A549 (cell line): ENCODE data around the gene LOXL1.

Source experiments
- CTCF ChIP-seq: fragments of >200 bp; sonication (Bioruptor Twin); formaldehyde crosslinking; IDR thresholded peaks from 3 replicates; pipeline ENCODE4 v1.5.1; 2016
- E2F6 ChIP-seq: IDR thresholded peaks from 2 replicates; pipeline ENCODE4 v1.6.1; 2012; ENCODE audit warnings: low read depth, borderline replicate concordance
- EP300 ChIP-seq, 2 experiments: fragments of >200 bp; sonication (Bioruptor Twin); formaldehyde crosslinking; IDR thresholded peaks; 2 replicates in 1 of 2; 3 replicates in 1 of 2; pipeline ENCODE4 v1.6.1; 2016 to 2017
- HMGXB4 ChIP-seq: fragments of 250-450 bp; sonication (Bioruptor Pico); IDR thresholded peaks from 2 replicates; pipeline ENCODE4 v1.5.0; 2021; ENCODE audit warnings: mild to moderate bottlenecking, moderate library complexity, borderline replicate concordance
- MYC ChIP-seq: IDR thresholded peaks from 2 replicates; pipeline ENCODE4 v1.6.1; 2012; ENCODE audit warnings: mild to moderate bottlenecking, inconsistent platforms, low read length, improper control_type of control experiment, borderline replicate concordance
- POLR2A ChIP-seq: IDR thresholded peaks from 2 replicates; pipeline ENCODE4 v1.6.1; 2012; ENCODE audit warnings: mild to moderate bottlenecking, low read length
- REST ChIP-seq: fragments of 200-600 bp; sonication (generic); IDR thresholded peaks from 2 replicates; pipeline ENCODE4 v1.6.1; 2016; ENCODE audit warnings: antibody characterized with exemption, mild to moderate bottlenecking, moderate library complexity
- SMC3 ChIP-seq: fragments of >200 bp; sonication (Bioruptor Twin); formaldehyde crosslinking; IDR thresholded peaks from 3 replicates; pipeline ENCODE4 v1.6.1; 2018; ENCODE audit warnings: inconsistent platforms

GRCh38 chr15:73919706-73920105 lies 6.6 kb upstream of the LOXL1 start:
- no peak for TF ChIP-seq MYC
- TF ChIP-seq POLR2A, result no peak
- TF ChIP-seq E2F6, result no peak
- TF ChIP-seq EP300 (IDR thresholded peaks at IDR 0.05), result no peak
- no peak for TF ChIP-seq REST
- TF ChIP-seq HMGXB4 (CRISPR knock-in tag), result no peak
- no peak for TF ChIP-seq SMC3
- no peak for TF ChIP-seq CTCF
